Measurements from ENCODE around the gene SFN. TPM values are rescaled to one million over a fixed set of nuclear protein-coding genes. Genes with fewer than 3 reads are reported as not detected.

The SFN gene
- total and polyA plus RNA-seq, 2 of the 13 experiments (the other 11 are each of a cell fraction or from before 2014, with no cell fraction given), result 4.3 to 5.6 TPM

DNA sequence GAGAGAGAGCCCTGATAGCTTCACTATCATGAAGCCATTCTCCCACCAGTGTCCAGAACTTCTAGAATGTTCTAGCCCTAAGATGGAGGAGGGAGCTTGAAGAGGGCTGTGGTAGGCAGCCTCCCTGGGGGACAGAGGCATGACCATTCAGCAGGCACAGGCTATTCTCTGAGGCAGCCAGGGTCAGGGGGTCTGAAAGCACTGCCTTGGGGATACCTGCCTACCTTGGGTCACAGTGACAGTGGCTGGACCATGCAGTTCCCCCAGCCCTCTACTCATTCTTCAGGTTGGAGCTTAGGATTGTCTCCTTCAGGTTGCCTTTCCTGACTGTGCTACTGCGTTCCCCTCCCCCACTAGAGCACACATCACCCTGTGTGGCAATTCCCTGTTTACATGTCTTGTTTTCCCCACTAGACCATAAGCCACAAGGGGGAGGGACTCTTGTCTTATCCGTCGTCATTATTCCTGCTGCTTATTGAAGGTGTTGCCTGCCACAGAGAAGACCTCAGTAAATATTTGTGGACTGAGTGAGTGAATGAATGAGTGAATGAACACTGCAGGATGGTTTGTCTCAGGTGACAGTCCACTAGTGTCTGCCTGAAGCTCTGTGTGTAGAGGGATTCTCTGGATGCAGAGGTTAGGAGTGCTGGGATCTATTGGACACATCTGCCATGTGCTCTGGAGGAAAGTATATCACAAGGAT lies 31.3 kb upstream of the SFN start (continued):
- TF ChIP-seq GPBP1L1 (CRISPR knock-in tag; IDR thresholded peaks at IDR 0.05) (no peak), CEBPG (CRISPR knock-in tag; IDR thresholded peaks at IDR 0.05) (peak; percentile 91), PHF20 (CRISPR knock-in tag; IDR thresholded peaks at IDR 0.05) (no peak), ZNF616 (CRISPR knock-in tag; IDR thresholded peaks at IDR 0.05; ENCODE audit: low read depth) (no peak), MED13 (CRISPR knock-in tag; IDR thresholded peaks at IDR 0.05) (no peak), SNAI1 (CRISPR knock-in tag; IDR thresholded peaks at IDR 0.05; ENCODE audit: borderline replicate concordance) (no peak), HDAC1 (CRISPR knock-in tag; IDR thresholded peaks at IDR 0.05) (peak; percentile 76), ZNF549 (CRISPR knock-in tag; IDR thresholded peaks at IDR 0.05) (no peak), ZNF329 (CRISPR knock-in tag; IDR thresholded peaks at IDR 0.05; ENCODE audit: low read depth) (no peak), TP53 (CRISPR knock-in tag; conservative IDR thresholded peaks at IDR 0.05) (no peak), MEF2D (CRISPR knock-in tag; IDR thresholded peaks at IDR 0.05) (0 out of 2 replicates have a peak, but pooled peaks have one; percentile 16), ZNF235 (CRISPR knock-in tag; IDR thresholded peaks at IDR 0.05; ENCODE audit: borderline replicate concordance) (no peak), HDAC6 (IDR thresholded peaks at IDR 0.05; ENCODE audit: low read depth, low read length) (no peak), FUBP1 (CRISPR knock-in tag; IDR thresholded peaks at IDR 0.05; ENCODE audit: borderline replicate concordance) (0 out of 2 replicates have a peak, but pooled peaks have one; percentile 66), REXO4 (CRISPR knock-in tag; IDR thresholded peaks at IDR 0.05; ENCODE audit: borderline replicate concordance) (no peak), SRSF9 (IDR thresholded peaks at IDR 0.05; ENCODE audit: borderline replicate concordance, insufficient read depth, low read depth, low read length, poor library complexity, severe bottlenecking) (no peak), PAF1 (CRISPR knock-in tag; IDR thresholded peaks at IDR 0.05) (no peak), SP140L (CRISPR knock-in tag; IDR thresholded peaks at IDR 0.05; ENCODE audit: borderline replicate concordance) (no peak), HMG20B (CRISPR knock-in tag; conservative IDR thresholded peaks at IDR 0.05) (peak; percentile 91), KDM3A (CRISPR knock-in tag; IDR thresholded peaks at IDR 0.05; ENCODE audit: low read depth) (no peak; the same call in 1 of the 2 replicates), ZNF232 (CRISPR knock-in tag; IDR thresholded peaks at IDR 0.05; ENCODE audit: borderline replicate concordance) (no peak), ZBTB7B (CRISPR knock-in tag; IDR thresholded peaks at IDR 0.05) (no peak)
- TF ChIP-seq, protein P1, sequence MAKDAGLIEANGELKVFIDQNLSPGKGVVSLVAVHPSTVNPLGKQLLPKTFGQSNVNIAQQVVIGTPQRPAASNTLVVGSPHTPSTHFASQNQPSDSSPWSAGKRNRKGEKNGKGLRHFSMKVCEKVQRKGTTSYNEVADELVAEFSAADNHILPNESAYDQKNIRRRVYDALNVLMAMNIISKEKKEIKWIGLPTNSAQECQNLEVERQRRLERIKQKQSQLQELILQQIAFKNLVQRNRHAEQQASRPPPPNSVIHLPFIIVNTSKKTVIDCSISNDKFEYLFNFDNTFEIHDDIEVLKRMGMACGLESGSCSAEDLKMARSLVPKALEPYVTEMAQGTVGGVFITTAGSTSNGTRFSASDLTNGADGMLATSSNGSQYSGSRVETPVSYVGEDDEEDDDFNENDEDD (CRISPR knock-in tag; IDR thresholded peaks at IDR 0.05; ENCODE audit: borderline replicate concordance), result peak; percentile 15; the same call in 1 of the 2 replicates
- TF ChIP-seq, protein P2, sequence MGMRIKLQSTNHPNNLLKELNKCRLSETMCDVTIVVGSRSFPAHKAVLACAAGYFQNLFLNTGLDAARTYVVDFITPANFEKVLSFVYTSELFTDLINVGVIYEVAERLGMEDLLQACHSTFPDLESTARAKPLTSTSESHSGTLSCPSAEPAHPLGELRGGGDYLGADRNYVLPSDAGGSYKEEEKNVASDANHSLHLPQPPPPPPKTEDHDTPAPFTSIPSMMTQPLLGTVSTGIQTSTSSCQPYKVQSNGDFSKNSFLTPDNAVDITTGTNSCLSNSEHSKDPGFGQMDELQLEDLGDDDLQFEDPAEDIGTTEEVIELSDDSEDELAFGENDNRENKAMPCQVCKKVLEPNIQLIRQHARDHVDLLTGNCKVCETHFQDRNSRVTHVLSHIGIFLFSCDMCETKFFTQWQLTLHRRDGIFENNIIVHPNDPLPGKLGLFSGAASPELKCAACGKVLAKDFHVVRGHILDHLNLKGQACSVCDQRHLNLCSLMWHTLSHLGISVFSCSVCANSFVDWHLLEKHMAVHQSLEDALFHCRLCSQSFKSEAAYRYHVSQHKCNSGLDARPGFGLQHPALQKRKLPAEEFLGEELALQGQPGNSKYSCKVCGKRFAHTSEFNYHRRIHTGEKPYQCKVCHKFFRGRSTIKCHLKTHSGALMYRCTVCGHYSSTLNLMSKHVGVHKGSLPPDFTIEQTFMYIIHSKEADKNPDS (CRISPR knock-in tag; IDR thresholded peaks at IDR 0.05), result no peak

All from HepG2 (cell line).